HG02763 (cell line): ENCODE data around the gene HCRTR2.

Experiments
- ATAC-seq: cut with Tn5 transposase; IDR thresholded peaks from one replicate; pipeline ENCODE4 v1.9.1; 2021; ENCODE audit warnings: mild to moderate bottlenecking, moderate library complexity; ENCODE audit not compliant: unreplicated experiment

The HCRTR2 gene

GRCh38 chr6:55320696-55321086, 146.4 kb downstream of the HCRTR2 start:
- no peak for ATAC-seq

GRCh38 chr6:55327169-55327568, 152.9 kb downstream of the HCRTR2 start, which contains the start of gene GFRAL:
Gene GFRAL (plus strand): TSS chr6:55327469. CDS start chr6:55327555, 86 bp downstream.
- ATAC-seq, result no peak
